GM18909 (cell line): ENCODE data around the gene EMC10.
"Not testable (repeated sequence)": the region's sequence is repeated elsewhere in the genome, so short reads cannot be mapped to it uniquely, and the experiment has no call there.

Source experiments
- ATAC-seq: cut with Tn5 transposase; IDR thresholded peaks from one replicate; pipeline ENCODE4 v1.9.1; 2021; ENCODE audit warnings: mild to moderate bottlenecking; ENCODE audit not compliant: unreplicated experiment, poor library complexity

Gene EMC10

GRCh38 chr19:50512112-50512998, 36.0 kb downstream of the EMC10 start:
- no peak for ATAC-seq

GRCh38 chr19:50512999-50513745, 36.9 kb downstream of the EMC10 start:
- ATAC-seq, result no peak

- no peak for ATAC-seq
These were observed 37.5 kb downstream of the EMC10 start, which contains the start of gene ASPDH for GRCh38 chr19:50513746-50514345. Gene ASPDH (minus strand): TSS chr19:50513913. CDS start chr19:50513823, 90 bp downstream.

- ATAC-seq, result no peak
These were observed 38.2 kb downstream of the EMC10 start for GRCh38 chr19:50514346-50515167.

- ATAC-seq, result no peak
These were observed 38.9 kb downstream of the EMC10 start for GRCh38 chr19:50515168-50515561.

GRCh38 chr19:50516456-50516855, 40.1 kb downstream of the EMC10 start:
- ATAC-seq, result no peak

- ATAC-seq, result no peak
These were observed 40.8 kb downstream of the EMC10 start for GRCh38 chr19:50516964-50517703.

GRCh38 chr19:50517704-50518075, 41.4 kb downstream of the EMC10 start:
- no peak for ATAC-seq

GRCh38 chr19:50518091-50519005, 42.0 kb downstream of the EMC10 start:
- ATAC-seq, result no peak

GRCh38 chr19:50519006-50519575, 42.8 kb downstream of the EMC10 start:
- ATAC-seq, result no peak

- no peak for ATAC-seq
These were observed 44.6 kb downstream of the EMC10 start for GRCh38 chr19:50520822-50521465.

GRCh38 chr19:50522881-50523280, 46.6 kb downstream of the EMC10 start:
- ATAC-seq, result no peak

GRCh38 chr19:50528052-50528451, 51.7 kb downstream of the EMC10 start:
- not testable (repeated sequence) for ATAC-seq

- no peak for ATAC-seq
These were observed 54.9 kb downstream of the EMC10 start for GRCh38 chr19:50531171-50531612.

GRCh38 chr19:50532952-50533351, 56.6 kb downstream of the EMC10 start:
- no peak for ATAC-seq

GRCh38 chr19:50534478-50534877, 58.2 kb downstream of the EMC10 start:
- no peak for ATAC-seq

- ATAC-seq, result no peak
These were observed 59.4 kb downstream of the EMC10 start for GRCh38 chr19:50535672-50536187.
